HEK293 (cell line): ENCODE measurements around the gene LGALS12.

Source experiments
- BCL11A ChIP-seq: fragments of 450-650 bp; formaldehyde crosslinking; IDR thresholded peaks from 2 replicates; pipeline ENCODE4 v1.5.1; 2016; ENCODE audit warnings: low read depth, missing biosample characterization, missing genetic modification characterization
- ZNF274 ChIP-seq, 2 experiments: fragments of 200-500 bp in 1 of 2; fragments of 450-650 bp in 1 of 2; sonication (Bioruptor generic) in 1 of 2; formaldehyde crosslinking in 1 of 2; IDR thresholded peaks; 2 replicates each; pipeline versions ENCODE4 v1.5.1 to v1.6.1; 2014 to 2016; ENCODE audit warnings: borderline replicate concordance in 1 of 2, inconsistent platforms in 1 of 2, low read length in 1 of 2, missing biosample characterization in 1 of 2, missing genetic modification characterization in 1 of 2
- TF ChIP-seq, protein P1 (sequence below): fragments of 450-650 bp; formaldehyde crosslinking; IDR thresholded peaks from 2 replicates; pipeline ENCODE4 v1.5.1; 2016; ENCODE audit warnings: missing biosample characterization, missing genetic modification characterization
- TF ChIP-seq, protein P2 (sequence below): fragments of 450-650 bp; formaldehyde crosslinking; conservative IDR thresholded peaks from 2 replicates; pipeline ENCODE4 v1.5.1; 2016; ENCODE audit warnings: low read depth, missing biosample characterization, missing genetic modification characterization

DNA sequence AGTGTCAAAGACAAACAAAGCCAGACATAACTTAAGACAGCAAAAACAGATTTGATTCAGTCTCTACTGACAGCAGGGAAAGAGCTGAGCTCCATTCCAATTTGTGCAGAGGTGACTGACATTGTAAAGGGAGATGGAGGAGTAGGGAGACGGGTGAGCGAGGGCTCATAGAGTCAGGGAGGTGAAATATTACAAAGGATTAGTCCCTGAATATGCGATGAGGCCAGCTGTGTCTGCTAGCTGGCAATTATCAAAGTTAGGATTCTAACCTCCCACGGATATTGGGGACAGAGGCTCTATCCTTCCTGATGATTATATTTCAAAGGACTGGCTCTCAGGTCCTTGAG is 49.0 kb downstream of the LGALS12 start:
- TF ChIP-seq ZNF274 (IDR thresholded peaks at IDR 0.05; ENCODE audit: low read length), result no peak
- no peak for TF ChIP-seq ZNF274 (tag by site-specific recombination; IDR thresholded peaks at IDR 0.05; ENCODE audit: borderline replicate concordance)
- TF ChIP-seq BCL11A (tag by site-specific recombination), result no peak
- TF ChIP-seq, protein P1, sequence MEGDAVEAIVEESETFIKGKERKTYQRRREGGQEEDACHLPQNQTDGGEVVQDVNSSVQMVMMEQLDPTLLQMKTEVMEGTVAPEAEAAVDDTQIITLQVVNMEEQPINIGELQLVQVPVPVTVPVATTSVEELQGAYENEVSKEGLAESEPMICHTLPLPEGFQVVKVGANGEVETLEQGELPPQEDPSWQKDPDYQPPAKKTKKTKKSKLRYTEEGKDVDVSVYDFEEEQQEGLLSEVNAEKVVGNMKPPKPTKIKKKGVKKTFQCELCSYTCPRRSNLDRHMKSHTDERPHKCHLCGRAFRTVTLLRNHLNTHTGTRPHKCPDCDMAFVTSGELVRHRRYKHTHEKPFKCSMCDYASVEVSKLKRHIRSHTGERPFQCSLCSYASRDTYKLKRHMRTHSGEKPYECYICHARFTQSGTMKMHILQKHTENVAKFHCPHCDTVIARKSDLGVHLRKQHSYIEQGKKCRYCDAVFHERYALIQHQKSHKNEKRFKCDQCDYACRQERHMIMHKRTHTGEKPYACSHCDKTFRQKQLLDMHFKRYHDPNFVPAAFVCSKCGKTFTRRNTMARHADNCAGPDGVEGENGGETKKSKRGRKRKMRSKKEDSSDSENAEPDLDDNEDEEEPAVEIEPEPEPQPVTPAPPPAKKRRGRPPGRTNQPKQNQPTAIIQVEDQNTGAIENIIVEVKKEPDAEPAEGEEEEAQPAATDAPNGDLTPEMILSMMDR (tag by site-specific recombination), result no peak
- TF ChIP-seq, protein P2, sequence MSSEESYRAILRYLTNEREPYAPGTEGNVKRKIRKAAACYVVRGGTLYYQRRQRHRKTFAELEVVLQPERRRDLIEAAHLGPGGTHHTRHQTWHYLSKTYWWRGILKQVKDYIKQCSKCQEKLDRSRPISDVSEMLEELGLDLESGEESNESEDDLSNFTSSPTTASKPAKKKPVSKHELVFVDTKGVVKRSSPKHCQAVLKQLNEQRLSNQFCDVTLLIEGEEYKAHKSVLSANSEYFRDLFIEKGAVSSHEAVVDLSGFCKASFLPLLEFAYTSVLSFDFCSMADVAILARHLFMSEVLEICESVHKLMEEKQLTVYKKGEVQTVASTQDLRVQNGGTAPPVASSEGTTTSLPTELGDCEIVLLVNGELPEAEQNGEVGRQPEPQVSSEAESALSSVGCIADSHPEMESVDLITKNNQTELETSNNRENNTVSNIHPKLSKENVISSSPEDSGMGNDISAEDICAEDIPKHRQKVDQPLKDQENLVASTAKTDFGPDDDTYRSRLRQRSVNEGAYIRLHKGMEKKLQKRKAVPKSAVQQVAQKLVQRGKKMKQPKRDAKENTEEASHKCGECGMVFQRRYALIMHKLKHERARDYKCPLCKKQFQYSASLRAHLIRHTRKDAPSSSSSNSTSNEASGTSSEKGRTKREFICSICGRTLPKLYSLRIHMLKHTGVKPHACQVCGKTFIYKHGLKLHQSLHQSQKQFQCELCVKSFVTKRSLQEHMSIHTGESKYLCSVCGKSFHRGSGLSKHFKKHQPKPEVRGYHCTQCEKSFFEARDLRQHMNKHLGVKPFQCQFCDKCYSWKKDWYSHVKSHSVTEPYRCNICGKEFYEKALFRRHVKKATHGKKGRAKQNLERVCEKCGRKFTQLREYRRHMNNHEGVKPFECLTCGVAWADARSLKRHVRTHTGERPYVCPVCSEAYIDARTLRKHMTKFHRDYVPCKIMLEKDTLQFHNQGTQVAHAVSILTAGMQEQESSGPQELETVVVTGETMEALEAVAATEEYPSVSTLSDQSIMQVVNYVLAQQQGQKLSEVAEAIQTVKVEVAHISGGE (tag by site-specific recombination), result no peak
